IMR-90 (cell line): ENCODE data around the gene CSGALNACT2. TPM values are rescaled to one million over a fixed set of nuclear protein-coding genes. Genes with fewer than 3 reads are reported as not detected.

ENCODE experiments used
- ATAC-seq: fragments of 200-7000 bp; cut with Tn5 transposase; 2 replicates; pipeline ENCODE4 v1.9.1; 2020; ENCODE audit warnings: low read depth, mild to moderate bottlenecking, moderate library complexity
- BruUV-seq: library from RNA; stranded (reverse); fragments of 400-500 nt; replicated peaks from 2 replicates; lab custom pipeline; 2021; lab: Mats Ljungman, UMichigan
- CTCF ChIA-PET: fragments of 300-600 bp; formaldehyde crosslinking; extraction: SDS; loops from one replicate; lab custom pipeline; 2021; ENCODE audit warnings: antibody characterized with exemption; lab: Yijun Ruan, JAX
- POLR2A ChIA-PET: fragments of 300-600 bp; sonication (Branson Sonifier 250); formaldehyde crosslinking; loops from one replicate; lab custom pipeline; 2022; ENCODE audit warnings: antibody characterized with exemption; ENCODE audit not compliant: unreplicated experiment; lab: Charles Lee
- DNase-seq: peaks from one replicate; pipeline ENCODE4 v3.0.0; 2013
- H2AFZ ChIP-seq: replicated peaks from 2 replicates; pipeline ENCODE3; 2013; ENCODE audit warnings: low read length, mild to moderate bottlenecking; ENCODE audit not compliant: poor library complexity
- H2AK5ac ChIP-seq: 2 replicates; pipeline ENCODE4 v1.6.1; 2013; ENCODE audit warnings: low read depth, low read length, inconsistent platforms
- H2AK9ac ChIP-seq: replicated peaks from 2 replicates; pipeline ENCODE3; 2013; ENCODE audit warnings: mild to moderate bottlenecking, low read depth, low read length, moderate library complexity; ENCODE audit not compliant: poor library complexity
- H2BK120ac ChIP-seq: 2 replicates; pipeline ENCODE4 v1.6.1; 2013; ENCODE audit warnings: low read depth, low read length, inconsistent platforms
- H2BK15ac ChIP-seq: 3 replicates; pipeline ENCODE4 v1.6.1; 2013; ENCODE audit warnings: low read depth, low read length, inconsistent platforms
- H2BK20ac ChIP-seq: 2 replicates; pipeline ENCODE4 v1.6.1; 2013; ENCODE audit warnings: low read depth, mild to moderate bottlenecking, inconsistent platforms, low read length, moderate library complexity
- H2BK5ac ChIP-seq: 2 replicates; pipeline ENCODE4 v1.6.1; 2013; ENCODE audit warnings: mild to moderate bottlenecking, low read depth, low read length, inconsistent platforms; ENCODE audit not compliant: poor library complexity, severe bottlenecking
- H3K14ac ChIP-seq: replicated peaks from 2 replicates; pipeline ENCODE4 v1.6.1; 2013; ENCODE audit warnings: low read depth, low read length, inconsistent platforms
- H3K18ac ChIP-seq: 2 replicates; pipeline ENCODE4 v1.6.1; 2013; ENCODE audit warnings: low read depth, low read length, control low read depth
- H3K23ac ChIP-seq: 2 replicates; pipeline ENCODE4 v1.6.1; 2013; ENCODE audit warnings: low read depth, low read length, inconsistent platforms
- H3K27ac ChIP-seq: 2 replicates; pipeline ENCODE4 v1.5.1; 2013; ENCODE audit warnings: mild to moderate bottlenecking, control low read depth, low read length; ENCODE audit not compliant: insufficient read depth
- H3K27me3 ChIP-seq: 2 replicates; pipeline ENCODE4 v1.6.1; 2013; ENCODE audit warnings: low read length; ENCODE audit not compliant: control insufficient read depth, insufficient read depth
- H3K36me3 ChIP-seq: 2 replicates; pipeline ENCODE4 v1.6.1; 2013; ENCODE audit warnings: low read length, mixed read lengths; ENCODE audit not compliant: control insufficient read depth, insufficient read depth
- H3K4ac ChIP-seq: 2 replicates; pipeline ENCODE4 v1.6.1; 2013; ENCODE audit warnings: low read depth, low read length, inconsistent platforms
- H3K4me1 ChIP-seq: 2 replicates; pipeline ENCODE4 v1.6.1; 2013; ENCODE audit warnings: low read length, mixed read lengths; ENCODE audit not compliant: control insufficient read depth, insufficient read depth
- H3K4me2 ChIP-seq: 2 replicates; pipeline ENCODE4 v1.6.1; 2013; ENCODE audit warnings: low read depth, mild to moderate bottlenecking, control low read depth, low read length, moderate library complexity
- H3K4me3 ChIP-seq: 2 replicates; pipeline ENCODE4 v1.5.1; 2013; ENCODE audit warnings: low read depth, mild to moderate bottlenecking, control low read depth, low read length, moderate library complexity; ENCODE audit not compliant: insufficient read depth
- H3K56ac ChIP-seq: 2 replicates; pipeline ENCODE4 v1.6.1; 2013; ENCODE audit warnings: low read length, inconsistent platforms; ENCODE audit not compliant: insufficient read depth; ENCODE audit errors: extremely low read depth
- H3K79me1 ChIP-seq, 2 experiments: 2 replicates each; pipeline ENCODE4 v1.6.1; 2013; ENCODE audit warnings: low read length in 2 of 2, inconsistent platforms in 1 of 2, low read depth in 1 of 2
- H3K9ac ChIP-seq: 2 replicates; pipeline ENCODE4 v1.6.1; 2013; ENCODE audit warnings: low read depth, low read length, control low read depth
- H3K9me1 ChIP-seq: 2 replicates; pipeline ENCODE4 v1.6.1; 2013; ENCODE audit warnings: low read length, inconsistent platforms; ENCODE audit not compliant: insufficient read depth
- H3K9me3 ChIP-seq: 2 replicates; pipeline ENCODE4 v1.6.1; 2013; ENCODE audit warnings: low read length; ENCODE audit not compliant: control insufficient read depth, insufficient read depth
- H4K20me1 ChIP-seq: 2 replicates; pipeline ENCODE4 v1.6.1; 2013; ENCODE audit warnings: low read length, inconsistent platforms; ENCODE audit not compliant: insufficient read depth
- H4K5ac ChIP-seq: 2 replicates; pipeline ENCODE4 v1.6.1; 2013; ENCODE audit warnings: mild to moderate bottlenecking, low read depth, low read length, control low read depth
- H4K8ac ChIP-seq, 2 experiments: 2 replicates each; pipeline ENCODE4 v1.6.1; 2013; ENCODE audit warnings: low read depth in 2 of 2, low read length in 2 of 2, control low read depth in 1 of 2, inconsistent platforms in 1 of 2
- H4K91ac ChIP-seq: 2 replicates; pipeline ENCODE4 v1.6.1; 2013; ENCODE audit warnings: low read depth, low read length, inconsistent platforms; ENCODE audit not compliant: insufficient read depth
- BHLHE40 ChIP-seq: fragments of 150-350 bp; IDR thresholded peaks from 2 replicates; pipeline ENCODE4 v1.6.1; 2016; ENCODE audit warnings: mild to moderate bottlenecking, low read depth, low read length
- CEBPB ChIP-seq: IDR thresholded peaks from 2 replicates; pipeline ENCODE4 v1.6.1; 2012; ENCODE audit warnings: low read depth, low read length, improper control_type of control experiment
- CHD1 ChIP-seq: IDR thresholded peaks from 2 replicates; pipeline ENCODE4 v1.6.1; 2012; ENCODE audit warnings: low read depth, low read length, improper control_type of control experiment
- CTCF ChIP-seq: conservative IDR thresholded peaks from 2 replicates; pipeline ENCODE4 v1.5.1; 2012; ENCODE audit warnings: mild to moderate bottlenecking, low read depth, low read length, improper control_type of control experiment
- ELK1 ChIP-seq: fragments of 150-350 bp; IDR thresholded peaks from 2 replicates; pipeline ENCODE4 v1.6.1; 2016; ENCODE audit warnings: low read depth, mild to moderate bottlenecking, low read length, moderate library complexity, borderline replicate concordance
- MAFK ChIP-seq: IDR thresholded peaks from 2 replicates; pipeline ENCODE4 v1.6.1; 2012; ENCODE audit warnings: low read depth, low read length, improper control_type of control experiment
- MAZ ChIP-seq: IDR thresholded peaks from 2 replicates; pipeline ENCODE4 v1.6.1; 2012; ENCODE audit warnings: low read depth, mild to moderate bottlenecking, low read length, improper control_type of control experiment, moderate library complexity, borderline replicate concordance
- MXI1 ChIP-seq: IDR thresholded peaks from 2 replicates; pipeline ENCODE4 v1.6.1; 2012; ENCODE audit warnings: low read depth, mild to moderate bottlenecking, low read length, moderate library complexity, borderline replicate concordance
- NFE2L2 ChIP-seq: fragments of 150-350 bp; IDR thresholded peaks from 2 replicates; pipeline ENCODE4 v1.6.1; 2016; ENCODE audit warnings: low read depth, mild to moderate bottlenecking, low read length
- POLR2A ChIP-seq: IDR thresholded peaks from 2 replicates; pipeline ENCODE4 v1.6.1; 2012; ENCODE audit warnings: mild to moderate bottlenecking, low read depth, low read length
- RAD21 ChIP-seq: IDR thresholded peaks from 2 replicates; pipeline ENCODE4 v1.6.1; 2012; ENCODE audit warnings: low read length, improper control_type of control experiment
- RCOR1 ChIP-seq: IDR thresholded peaks from 2 replicates; pipeline ENCODE4 v1.6.1; 2012; ENCODE audit warnings: mild to moderate bottlenecking, low read length, improper control_type of control experiment; ENCODE audit not compliant: insufficient replicate concordance
- RFX5 ChIP-seq: IDR thresholded peaks from 2 replicates; pipeline ENCODE4 v1.8.0; 2012; ENCODE audit warnings: low read depth, mild to moderate bottlenecking, low read length, moderate library complexity
- SMC3 ChIP-seq: fragments of 150-350 bp; IDR thresholded peaks from 2 replicates; pipeline ENCODE4 v1.6.1; 2016; ENCODE audit warnings: low read depth, mild to moderate bottlenecking, antibody characterized with exemption, low read length, moderate library complexity
- WGBS, 2 experiments: methylation state at CpG; one replicate each; pipeline versions ENCODE4 v1.1.5 to v1.1.7; 2013; ENCODE audit warnings: missing lambda C conversion rate in 2 of 2; ENCODE audit not compliant: insufficient read length in 1 of 2; ENCODE audit errors: extremely low coverage in 2 of 2; 5-methylcytosine and 5-hydroxymethylcytosine counted together
- dilution Hi-C: fragments of 300-500 bp; cut with HindIII; formaldehyde crosslinking; loops from one replicate; pipeline ENCODE4 v1.14.3; 2018; ENCODE audit warnings: low sequenced_read_pairs; ENCODE audit not compliant: unreplicated experiment
- in situ Hi-C: fragments of 300-500 bp; cut with MboI; formaldehyde crosslinking; loops from 3 replicates; pipeline ENCODE4 v1.14.3; 2019; ENCODE audit warnings: low sequenced_read_pairs, inconsistent platforms, mixed read lengths
- intact Hi-C: fragments of 100-400 bp; cut with micrococcal nuclease; formaldehyde crosslinking; loops from 2 replicates; pipeline ENCODE4 v1.10.0; 2022
- polyA plus RNA-seq, 3 experiments: library from polyadenylated mRNA; depleted of rRNA; stranded (reverse); fragments of >200 nt; gene quantifications; 2 replicates each; pipeline ENCODE4 v1.2.3, GENCODE V29; 2012; ENCODE audit warnings: low replicate concordance in 1 of 3
- total RNA-seq: library from RNA; depleted of rRNA; stranded (reverse); fragments of >200 nt; gene quantifications from 2 replicates; pipeline ENCODE4 v1.2.3, GENCODE V29; 2012

Gene CSGALNACT2
- total and polyA plus RNA-seq, 2 of the 4 experiments (the other 2 are of a cell fraction): 6.5 to 13.1 TPM

- H2AK9ac ChIP-seq: no peak overlapping the region
- no peak overlapping the region for H2BK15ac ChIP-seq
- no peaks in the 10 kb centered on the region for H3K79me1 ChIP-seq
- no peak overlapping the region for H4K8ac ChIP-seq
- no peak overlapping the region for H2AK5ac ChIP-seq
- H3K4me3 ChIP-seq: no peak overlapping the region
- peaks cover 53% of the 10 kb centered on the region for H3K27me3 ChIP-seq
- no TSS peak for BruUV-seq
- ATAC-seq (no peak), DNase-seq (no peak)
- ChIA-PET CTCF (interaction anchor here (1.5 kb wide), 1 partner anchor 19 kb away, joined by 5 read pairs; no protein-coding TSS in a partner anchor), POLR2A (no interaction called here)
- H2AFZ ChIP-seq: no peak overlapping the region
- no peak overlapping the region for H3K27ac ChIP-seq
- H3K14ac ChIP-seq: no peak overlapping the region
- no peak overlapping the region for H2BK5ac ChIP-seq
- no peaks in the 10 kb centered on the region for H3K9me3 ChIP-seq
- no peak overlapping the region for H4K5ac ChIP-seq
- WGBS, 2 experiments: no CpG with 5 or more reads among the region's 1 CpG
- dilution Hi-C loops (no loop called here), in situ Hi-C loops (no loop called here), intact Hi-C loops (no loop called here)
- no peak overlapping the region for H3K4me2 ChIP-seq
- TF ChIP-seq MAFK: no peak
- no peak for TF ChIP-seq BHLHE40
- TF ChIP-seq CTCF: no peak
- no peak for TF ChIP-seq RCOR1
- TF ChIP-seq ELK1: no peak
- no peak for TF ChIP-seq RFX5
- no peak for TF ChIP-seq SMC3
- TF ChIP-seq RAD21: no peak
- TF ChIP-seq MXI1: no peak
- no peak for TF ChIP-seq CEBPB
- TF ChIP-seq NFE2L2: no peak
- TF ChIP-seq CHD1: no peak
- TF ChIP-seq POLR2A: no peak
- no peak for TF ChIP-seq MAZ
- no peak overlapping the region for H3K18ac ChIP-seq
- no peak overlapping the region for H3K56ac ChIP-seq
- no peaks in the 10 kb centered on the region for H3K36me3 ChIP-seq
- H4K20me1 ChIP-seq: no peaks in the 10 kb centered on the region
- H3K9ac ChIP-seq: no peak overlapping the region
- H4K91ac ChIP-seq: no peak overlapping the region
- H2BK20ac ChIP-seq: no peak overlapping the region
- H3K4me1 ChIP-seq: no peaks in the 10 kb centered on the region
- H3K4ac ChIP-seq: no peak overlapping the region
- no peak overlapping the region for H3K23ac ChIP-seq
- no peak overlapping the region for H2BK120ac ChIP-seq
- H3K9me1 ChIP-seq: no peaks in the 10 kb centered on the region
Measured at GRCh38 chr10:43224321-43224720, 86.1 kb downstream of the CSGALNACT2 start.
